Measurements from ENCODE around the gene CCR4.

DNA sequence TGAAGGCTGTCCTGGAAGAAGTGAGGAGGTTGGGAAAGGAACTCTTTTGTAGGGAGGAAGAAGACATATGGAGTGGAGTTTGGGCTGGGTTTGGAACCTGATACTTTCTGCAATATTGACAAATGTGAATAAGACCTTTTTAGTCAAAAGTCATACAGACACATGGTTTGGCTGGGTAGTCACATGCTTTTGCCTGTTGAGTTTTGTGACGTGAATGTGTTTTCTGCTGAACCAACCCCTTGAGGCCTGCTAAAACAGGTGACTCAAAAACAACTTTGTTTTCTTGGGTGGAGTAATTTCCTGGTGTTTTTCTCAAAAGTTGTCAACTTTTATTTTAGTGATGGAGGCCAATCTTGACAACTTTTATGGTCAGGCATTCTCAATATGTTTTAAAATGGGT, 39.4 kb upstream of the CCR4 start:
- no peak for TF ChIP-seq CTCF (IDR thresholded peaks at IDR 0.05)
- no peak for TF ChIP-seq POLR2A (IDR thresholded peaks at IDR 0.05; ENCODE audit: low read length)
- TF ChIP-seq EP300 (IDR thresholded peaks at IDR 0.05): no peak
- no peak for TF ChIP-seq HDAC2 (IDR thresholded peaks at IDR 0.05)
- no peak for TF ChIP-seq RNF2 (IDR thresholded peaks at IDR 0.05; ENCODE audit: borderline replicate concordance, low read depth)
- no peak for TF ChIP-seq CEBPB (IDR thresholded peaks at IDR 0.05)
- TF ChIP-seq REST (IDR thresholded peaks at IDR 0.05): no peak
- TF ChIP-seq PBX3 (IDR thresholded peaks at IDR 0.05): no peak
